Iris pigment epithelial cell (primary cell): ENCODE data around the gene MTERF2.
"Not testable (repeated sequence)": the region's sequence is repeated elsewhere in the genome, so short reads cannot be mapped to it uniquely, and the experiment has no call there.

ENCODE experiments used
- DNase-seq: peaks from one replicate; pipeline ENCODE4 v3.0.0-alpha.2; 2011; ENCODE audit warnings: low read depth

The MTERF2 gene

GRCh38 chr12:106986625-106987389, at the start of gene MTERF2:
Gene MTERF2, minus strand, starts transcription at chr12:106987146. Its CDS starts 8,432 bp downstream, at chr12:106978714.
- DNase-seq, result peak; percentile 96

DNA sequence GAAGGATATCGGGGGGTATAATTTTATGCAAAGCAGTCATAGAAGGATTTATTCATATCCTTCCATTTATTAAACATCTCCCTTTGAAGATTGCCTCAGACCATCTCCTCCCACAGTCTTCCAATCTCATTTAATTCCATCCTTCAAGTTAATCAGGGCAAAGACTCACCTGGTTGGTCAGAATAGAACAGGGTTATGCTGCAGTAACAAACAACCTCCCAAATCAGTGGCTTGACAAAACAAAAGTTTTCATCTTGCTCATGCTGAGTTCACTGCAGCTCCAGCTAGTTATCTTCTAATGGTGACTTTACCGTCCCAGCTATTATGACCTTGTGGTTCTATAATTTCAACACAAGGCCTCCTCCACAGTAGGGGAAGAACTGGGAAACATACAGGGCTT, 48.8 kb upstream of the MTERF2 start:
- no peak for DNase-seq

- DNase-seq, result peak; percentile 53
Measured at GRCh38 chr12:107033758-107034739, 47.1 kb upstream of the MTERF2 start.

- no peak for DNase-seq
Measured at GRCh38 chr12:107032266-107032665, 45.3 kb upstream of the MTERF2 start.

- DNase-seq, result no peak
Measured at GRCh38 chr12:107031061-107031460, 44.1 kb upstream of the MTERF2 start.

- no peak for DNase-seq
Measured at GRCh38 chr12:107029081-107029480, 42.1 kb upstream of the MTERF2 start.

GRCh38 chr12:107027636-107028053, 40.7 kb upstream of the MTERF2 start:
- DNase-seq, result peak; percentile 98

DNA sequence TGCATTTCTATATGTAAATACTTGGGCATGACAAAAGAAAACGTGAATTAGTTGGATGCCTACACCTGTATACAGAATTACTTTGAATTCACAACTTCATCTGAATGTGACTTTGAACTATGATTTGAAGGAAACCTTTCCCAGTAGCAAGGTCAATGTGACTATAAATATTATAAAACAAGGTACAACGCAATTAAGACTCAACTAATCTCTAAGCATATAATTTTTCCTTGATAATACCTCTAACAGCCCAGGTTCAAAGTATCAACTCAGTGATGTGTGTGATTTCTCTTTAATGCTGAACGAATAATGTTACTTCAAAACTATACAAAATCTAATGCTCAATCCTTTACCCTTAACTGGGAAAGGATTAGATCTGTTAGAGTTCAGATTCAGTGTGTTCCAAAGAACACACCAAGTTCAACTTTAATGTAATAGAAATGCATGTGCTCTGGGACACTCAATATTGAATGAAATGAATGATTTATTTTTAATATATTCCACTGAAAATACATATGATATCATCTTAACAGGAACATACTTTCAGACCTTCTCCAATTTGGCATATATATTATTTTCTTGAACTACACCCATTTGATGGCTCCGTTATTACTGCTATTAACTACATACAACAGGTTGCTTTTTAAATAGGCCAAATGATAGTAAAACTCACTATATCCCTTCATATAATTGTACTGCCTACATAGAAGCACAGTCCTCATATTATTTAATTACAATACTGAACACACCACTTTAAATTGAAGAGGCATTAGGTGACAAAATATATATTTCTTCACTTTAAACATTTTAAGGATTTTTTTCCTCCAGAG, 40.1 kb upstream of the MTERF2 start:
- peak; percentile 10 for DNase-seq

- DNase-seq, result not testable (repeated sequence)
Measured at GRCh38 chr12:107026356-107026755, 39.4 kb upstream of the MTERF2 start.

DNA sequence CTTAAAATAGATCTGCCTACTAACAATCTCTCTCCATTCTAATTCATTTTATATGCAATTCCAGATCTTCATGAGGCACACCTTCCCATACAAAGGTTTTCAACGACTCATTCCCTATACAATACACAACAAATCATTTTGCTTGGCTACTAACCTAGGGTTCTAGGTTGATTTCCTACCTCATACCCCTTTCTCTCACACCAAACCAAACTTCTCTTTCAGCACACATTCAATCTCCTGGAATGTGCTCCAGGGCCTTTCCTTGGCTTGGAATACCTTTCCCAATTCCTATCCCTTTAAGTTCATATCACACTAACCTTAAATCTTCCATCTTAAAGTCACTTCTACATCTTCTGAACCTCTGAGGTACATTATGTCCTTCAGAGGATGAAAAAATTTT, 38.7 kb upstream of the MTERF2 start:
- no peak for DNase-seq

- no peak for DNase-seq
Measured at GRCh38 chr12:107019546-107019945, 32.6 kb upstream of the MTERF2 start.

DNA sequence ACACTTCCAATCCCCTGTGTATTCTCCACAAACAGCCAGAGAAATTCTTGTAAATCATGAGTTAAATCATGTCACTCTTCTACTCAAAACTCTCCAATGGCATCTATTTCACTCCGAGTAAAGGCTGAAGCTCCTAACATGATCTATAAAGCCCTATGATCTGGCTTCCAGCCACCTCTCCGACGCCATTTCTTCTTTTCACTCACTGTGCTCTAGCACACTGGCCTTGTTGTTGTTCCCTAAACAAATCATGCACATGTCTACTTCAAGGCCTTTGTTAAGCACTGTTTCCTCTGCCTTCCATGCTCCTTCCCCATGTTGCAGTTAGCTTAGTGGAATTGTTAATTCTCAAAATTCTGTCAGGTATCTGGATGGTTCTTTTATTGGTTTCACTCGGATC, 30.1 kb upstream of the MTERF2 start:
- DNase-seq, result no peak

DNA sequence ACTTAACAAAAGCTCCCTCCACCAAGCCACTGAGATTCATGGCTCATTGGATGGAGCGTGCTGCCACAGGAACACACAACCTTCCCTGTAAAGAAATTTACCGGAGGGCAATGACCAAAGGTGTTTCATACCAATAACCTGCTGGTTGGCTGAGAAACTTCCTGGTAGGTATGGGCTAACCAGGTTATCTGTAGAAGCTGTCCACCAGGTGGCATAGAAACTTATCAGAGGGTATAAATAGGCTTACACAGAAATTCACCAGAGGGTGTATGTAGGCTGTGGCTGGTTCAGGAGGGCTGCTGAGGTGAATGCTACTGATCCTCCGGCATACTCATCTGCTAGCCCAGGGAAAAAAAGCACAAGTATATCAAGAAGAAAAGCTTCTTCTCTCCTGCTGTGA, 27.1 kb upstream of the MTERF2 start:
- DNase-seq, result no peak

GRCh38 chr12:107012736-107013425, 25.9 kb upstream of the MTERF2 start:
- no peak for DNase-seq

DNA sequence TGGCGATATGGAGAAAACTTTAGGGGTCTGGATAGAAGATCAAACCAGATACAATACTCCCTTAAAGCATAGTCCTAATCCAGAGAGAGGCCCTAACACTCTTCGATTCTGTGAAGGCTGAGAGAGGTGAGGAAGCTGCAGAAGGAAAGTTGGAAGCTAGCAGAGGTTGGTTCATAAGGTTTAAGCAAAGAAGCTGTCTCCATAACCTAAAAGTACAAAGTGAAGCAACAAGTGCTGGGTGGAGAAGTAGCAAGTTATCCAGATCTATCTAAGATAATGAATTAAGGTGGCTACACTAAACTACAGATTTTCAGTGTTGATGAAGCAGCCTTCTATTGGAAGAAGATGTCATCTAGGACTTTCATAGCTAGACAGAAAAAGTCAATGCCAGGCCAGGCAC, 24.6 kb upstream of the MTERF2 start:
- DNase-seq, result no peak

DNA sequence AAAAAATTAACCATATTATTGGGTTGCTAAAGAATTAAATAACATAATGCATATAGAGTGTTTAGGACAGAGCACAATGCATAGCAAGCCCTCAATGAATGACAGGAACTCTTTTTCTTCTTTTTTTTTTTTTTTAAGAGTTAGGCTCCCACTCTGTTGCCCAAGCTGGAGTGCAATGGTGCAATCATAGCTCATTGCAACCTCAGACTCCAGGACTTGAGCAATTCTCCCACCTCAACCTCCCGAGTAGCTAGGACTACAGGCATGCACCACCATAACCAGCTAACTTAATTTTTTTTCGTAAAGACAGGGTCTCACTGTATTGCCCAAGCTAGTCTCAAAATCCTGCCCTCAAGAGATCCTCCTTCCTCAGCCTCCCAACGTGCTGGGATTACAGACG, 20.5 kb upstream of the MTERF2 start:
- no peak for DNase-seq

- DNase-seq, result not testable (repeated sequence)
Measured at GRCh38 chr12:107002665-107003064, 15.7 kb upstream of the MTERF2 start.

DNA sequence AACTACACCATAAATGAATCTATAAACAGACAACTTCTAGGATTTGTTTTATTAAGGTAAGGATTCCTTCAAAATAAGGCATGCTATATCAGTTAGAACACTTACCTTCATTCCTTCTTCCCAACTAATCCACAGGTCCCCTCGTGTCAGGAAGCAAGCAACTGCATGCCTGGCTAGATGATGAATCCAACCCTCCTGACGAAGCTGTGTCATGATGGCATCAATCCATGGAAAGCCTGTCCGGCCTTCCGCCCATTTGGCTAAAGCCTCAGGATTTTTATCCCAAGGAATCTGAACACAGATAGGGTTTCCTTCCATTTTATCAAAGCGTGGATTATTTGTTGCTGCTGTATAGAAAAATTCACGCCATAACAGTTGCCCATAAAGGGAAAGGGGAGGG, 12.5 kb upstream of the MTERF2 start:
- DNase-seq, result no peak

- no peak for DNase-seq
Measured at GRCh38 chr12:106997916-106998315, 11.0 kb upstream of the MTERF2 start.

- DNase-seq, result not testable (repeated sequence)
Measured at GRCh38 chr12:106996102-106996501, 9.2 kb upstream of the MTERF2 start.

GRCh38 chr12:106994579-106995220, 7.8 kb upstream of the MTERF2 start:
- DNase-seq, result peak; percentile 76
